Activated naive CD4-positive, alpha-beta T cell treated with anti-CD3 and anti-CD28 coated beads for 36 hours (primary cell): ENCODE results near the gene TBX21. TPM values are rescaled to one million over a fixed set of nuclear protein-coding genes. Genes with fewer than 3 reads are reported as not detected.

ENCODE experiments used
- CTCF ChIA-PET: fragments of 350-600 bp; sonication (Branson Sonifier 250); formaldehyde crosslinking; loops from one replicate; lab custom pipeline; 2021; ENCODE audit warnings: antibody characterized with exemption; lab: Charles Lee
- DNase-seq: peaks from one replicate; pipeline ENCODE4 v3.0.0-alpha.2; 2020
- H3K27ac Mint-ChIP-seq: one replicate; pipeline ENCODE4 v1.8.0; 2021; ENCODE audit warnings: mild to moderate bottlenecking, mixed read lengths
- H3K27me3 Mint-ChIP-seq: one replicate; pipeline ENCODE4 v1.8.0; 2021; ENCODE audit warnings: low read depth, mixed read lengths
- H3K36me3 Mint-ChIP-seq: one replicate; pipeline ENCODE4 v1.8.0; 2021; ENCODE audit warnings: low read depth, mixed read lengths
- H3K4me1 Mint-ChIP-seq: one replicate; pipeline ENCODE4 v1.8.0; 2021; ENCODE audit warnings: low read depth, mixed read lengths
- H3K4me3 Mint-ChIP-seq: one replicate; pipeline ENCODE4 v1.8.0; 2021; ENCODE audit warnings: mild to moderate bottlenecking, moderate library complexity, mixed read lengths
- H3K9me3 Mint-ChIP-seq: one replicate; pipeline ENCODE4 v1.8.0; 2021; ENCODE audit warnings: mixed read lengths
- intact Hi-C: fragments of 100-400 bp; cut with micrococcal nuclease; formaldehyde crosslinking; loops from one replicate; pipeline ENCODE4 v1.15.1; 2023
- total RNA-seq, 2 experiments: library from RNA; stranded (reverse); gene quantifications; one replicate each; pipeline ENCODE4 v1.2.3, GENCODE V29; 2021

The TBX21 gene
- total RNA-seq, 2 experiments from 2014 or later: 50.6 to 52.3 TPM

GRCh38 chr17:47717979-47718621, 14.9 kb upstream of the TBX21 start:
- peak overlapping the region; percentile 100 for H3K27ac Mint-ChIP-seq
- CTCF ChIA-PET: interaction anchor here (0.6 to 6.4 kb wide), 12 partner anchors 8 to 489 kb away, joined by 3 to 128 read pairs (median 5); partner anchors contain the start of gene TBX21
- H3K4me1 Mint-ChIP-seq: peaks cover 81% of the 10 kb centered on the region
- peak overlapping the region; percentile 62 for H3K4me3 Mint-ChIP-seq
- H3K36me3 Mint-ChIP-seq: no peaks in the 10 kb centered on the region
- H3K9me3 Mint-ChIP-seq: no peaks in the 10 kb centered on the region
- peak; percentile 64 for DNase-seq
- intact Hi-C loops: loop anchor here (1.0 kb wide), 2 partner anchors 20 to 54 kb away; no protein-coding TSS in a partner anchor
- H3K27me3 Mint-ChIP-seq: no peaks in the 10 kb centered on the region

GRCh38 chr17:47718634-47719405, 14.2 kb upstream of the TBX21 start:
- Mint-ChIP-seq H3K27me3 (no peaks in the 10 kb centered on the region), H3K27ac (peak overlapping the region; percentile 100), H3K4me1 (peaks cover 88% of the 10 kb centered on the region), H3K9me3 (no peaks in the 10 kb centered on the region), H3K4me3 (peak overlapping the region; percentile 62), H3K36me3 (no peaks in the 10 kb centered on the region)
- intact Hi-C loops: loop anchor here (1.0 kb wide), 1 partner anchor 21 kb away; no protein-coding TSS in a partner anchor
- CTCF ChIA-PET: interaction anchor here (0.7 to 6.4 kb wide), 11 partner anchors 9 to 228 kb away, joined by 3 to 128 read pairs (median 6); partner anchors contain the start of gene TBX21
- peak; percentile 51 for DNase-seq

GRCh38 chr17:47719411-47720152, 13.5 kb upstream of the TBX21 start:
- intact Hi-C loops: loop anchor here (10.0 kb wide), 1 partner anchor 515 kb away; the partner anchor contains the start of gene MYL4
- H3K27ac Mint-ChIP-seq: peak overlapping the region; percentile 100
- DNase-seq: peak; percentile 96
- no peaks in the 10 kb centered on the region for H3K9me3 Mint-ChIP-seq
- H3K36me3 Mint-ChIP-seq: no peaks in the 10 kb centered on the region
- CTCF ChIA-PET: interaction anchor here (2.1 to 6.4 kb wide), 4 partner anchors 10 to 20 kb away, joined by 7 to 128 read pairs (median 54); partner anchors contain the start of gene TBX21
- H3K4me1 Mint-ChIP-seq: peaks cover 95% of the 10 kb centered on the region
- H3K4me3 Mint-ChIP-seq: peak overlapping the region; percentile 62
- H3K27me3 Mint-ChIP-seq: no peaks in the 10 kb centered on the region

- Mint-ChIP-seq H3K4me3 (peak overlapping the region; percentile 62), H3K9me3 (no peaks in the 10 kb centered on the region), H3K4me1 (peaks cover 96% of the 10 kb centered on the region), H3K27ac (peak overlapping the region; percentile 100), H3K27me3 (no peaks in the 10 kb centered on the region), H3K36me3 (no peaks in the 10 kb centered on the region)
- DNase-seq: peak; percentile 30
- CTCF ChIA-PET: interaction anchor here (2.1 to 6.4 kb wide), 4 partner anchors 10 to 21 kb away, joined by 7 to 128 read pairs (median 54); partner anchors contain the start of gene TBX21
- intact Hi-C loops: loop anchor here (10.0 kb wide), 1 partner anchor 515 kb away; the partner anchor contains the start of gene MYL4
Measured at GRCh38 chr17:47720196-47720595, 12.8 kb upstream of the TBX21 start.

- intact Hi-C loops: loop anchor here (1.0 to 10.0 kb wide), 6 partner anchors 12 to 516 kb away; partner anchors contain the start of genes KPNB1, MYL4 and TBX21
- Mint-ChIP-seq H3K36me3 (no peaks in the 10 kb centered on the region), H3K27me3 (no peaks in the 10 kb centered on the region), H3K4me1 (peaks cover 96% of the 10 kb centered on the region), H3K4me3 (peak overlapping the region; percentile 62), H3K9me3 (no peaks in the 10 kb centered on the region), H3K27ac (peak overlapping the region; percentile 100)
- peak; percentile 100 for DNase-seq
- CTCF ChIA-PET: interaction anchor here (2.9 to 8.1 kb wide), 2 partner anchors 11 to 24 kb away, joined by 16 to 44 read pairs; partner anchors contain the start of gene TBX21
Measured at GRCh38 chr17:47720754-47721533, 12.1 kb upstream of the TBX21 start.

- intact Hi-C loops: loop anchor here (1.0 to 10.0 kb wide), 6 partner anchors 12 to 517 kb away; partner anchors contain the start of genes KPNB1, MYL4 and TBX21
Measured at GRCh38 chr17:47721725-47722124, 11.3 kb upstream of the TBX21 start.

GRCh38 chr17:47724705-47725104, 8.3 kb upstream of the TBX21 start:
- H3K27ac Mint-ChIP-seq: peak overlapping the region; percentile 60
- H3K4me3 Mint-ChIP-seq: peak overlapping the region; percentile 27
- CTCF ChIA-PET: interaction anchor here (0.9 to 8.1 kb wide), 7 partner anchors 8 to 27 kb away, joined by 3 to 44 read pairs (median 4); partner anchors contain the start of gene TBX21
- no peak for DNase-seq
- peaks cover 94% of the 10 kb centered on the region for H3K4me1 Mint-ChIP-seq
- H3K9me3 Mint-ChIP-seq: no peaks in the 10 kb centered on the region
- intact Hi-C loops: loop anchor here (10.0 kb wide), 1 partner anchor 520 kb away; the partner anchor contains the start of gene MYL4
- H3K36me3 Mint-ChIP-seq: no peaks in the 10 kb centered on the region
- no peaks in the 10 kb centered on the region for H3K27me3 Mint-ChIP-seq

More at GRCh38 chr17:47721725-47722124, 11.3 kb upstream of the TBX21 start:
- Mint-ChIP-seq H3K27ac (peak overlapping the region; percentile 100), H3K36me3 (no peaks in the 10 kb centered on the region), H3K27me3 (no peaks in the 10 kb centered on the region), H3K9me3 (no peaks in the 10 kb centered on the region), H3K4me3 (peak overlapping the region; percentile 62), H3K4me1 (peaks cover 96% of the 10 kb centered on the region)
- CTCF ChIA-PET: interaction anchor here (2.9 to 8.1 kb wide), 2 partner anchors 10 to 24 kb away, joined by 16 to 44 read pairs; partner anchors contain the start of gene TBX21
- DNase-seq: no peak

GRCh38 chr17:47725446-47726111, 7.5 kb upstream of the TBX21 start:
- CTCF ChIA-PET: interaction anchor here (0.9 to 8.1 kb wide), 7 partner anchors 8 to 28 kb away, joined by 3 to 44 read pairs (median 4); partner anchors contain the start of gene TBX21
- H3K36me3 Mint-ChIP-seq: no peaks in the 10 kb centered on the region
- no peak overlapping the region for H3K27ac Mint-ChIP-seq
- no peak overlapping the region for H3K4me3 Mint-ChIP-seq
- DNase-seq: peak; percentile 51
- no peaks in the 10 kb centered on the region for H3K27me3 Mint-ChIP-seq
- intact Hi-C loops: loop anchor here (10.0 kb wide), 1 partner anchor 521 kb away; the partner anchor contains the start of gene MYL4
- H3K4me1 Mint-ChIP-seq: peaks cover 93% of the 10 kb centered on the region
- H3K9me3 Mint-ChIP-seq: no peaks in the 10 kb centered on the region

- H3K27ac Mint-ChIP-seq: peak overlapping the region; percentile 41
- H3K9me3 Mint-ChIP-seq: no peaks in the 10 kb centered on the region
- peaks cover 96% of the 10 kb centered on the region for H3K4me1 Mint-ChIP-seq
- DNase-seq: no peak
- H3K36me3 Mint-ChIP-seq: no peaks in the 10 kb centered on the region
- no peak overlapping the region for H3K4me3 Mint-ChIP-seq
- CTCF ChIA-PET: interaction anchor here (1.2 to 8.1 kb wide), 3 partner anchors 8 to 30 kb away, joined by 4 to 44 read pairs (median 4); no protein-coding TSS in a partner anchor
- intact Hi-C loops: loop anchor here (10.0 kb wide), 1 partner anchor 522 kb away; the partner anchor contains the start of gene MYL4
- no peaks in the 10 kb centered on the region for H3K27me3 Mint-ChIP-seq
Measured at GRCh38 chr17:47726796-47727703, 6.0 kb upstream of the TBX21 start.
